ENCODE results near the gene PAK6.
A peak's percentile ranks its signal among the peaks of the same experiment; 100 is the strongest.

Gene PAK6

DNA sequence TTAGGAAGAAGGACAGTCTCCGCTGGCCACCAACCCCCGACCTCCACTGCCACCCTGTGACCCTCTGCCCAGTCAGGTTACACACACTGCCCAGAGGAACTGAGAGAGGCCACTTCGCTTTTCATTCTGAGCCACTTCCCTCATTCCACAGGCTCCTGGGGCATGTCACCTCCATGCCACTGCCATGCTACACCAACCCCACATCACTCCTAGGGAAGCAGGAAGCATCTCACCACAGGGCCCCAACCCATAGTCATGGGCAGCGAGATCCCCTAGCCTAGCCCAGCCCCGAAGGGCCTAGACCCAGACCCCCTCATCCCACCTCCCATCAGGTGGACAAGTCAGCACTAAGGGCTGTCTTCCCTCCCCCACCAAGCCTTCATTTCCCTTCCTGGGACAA, 67.5 kb downstream of the PAK6 start:
- Histone ChIP-seq H3K4me1 (ENCODE audit: control insufficient read depth, insufficient read depth, low read depth, low read length) (peaks cover 18% of the 10 kb centered on the region), H3K18ac (ENCODE audit: low read depth in 1 of 2, low read length in 2 of 2) (no peak overlapping the region), H3K27ac (ENCODE audit: low read length, poor library complexity, severe bottlenecking) (no peak overlapping the region), H2BK15ac (ENCODE audit: low read depth, poor library complexity, severe bottlenecking) (no peak overlapping the region), H3K9me3 (ENCODE audit: control insufficient read depth, low read length) (no peaks in the 10 kb centered on the region), H3K4me3 (ENCODE audit: insufficient read depth in 1 of 2, low read depth in 1 of 2, low read length in 2 of 2) (no peak overlapping the region), H4K8ac (ENCODE audit: low read length) (peak overlapping the region; percentile 45), H2BK5ac (ENCODE audit: low read depth, low read length, poor library complexity, severe bottlenecking) (no peak overlapping the region), H3K23ac (ENCODE audit: low read length in 2 of 2) (no peak overlapping the region), H3K4me2 (ENCODE audit: low read length, poor library complexity, severe bottlenecking) (no peak overlapping the region), H2AK5ac (ENCODE audit: low read length, severe bottlenecking) (no peak overlapping the region), H2AFZ (ENCODE audit: low read depth, low read length) (no peak overlapping the region), H2BK12ac (ENCODE audit: low read length in 2 of 2) (peak overlapping the region; percentile 14 to 24), H3K36me3 (ENCODE audit: control insufficient read depth in 1 of 2, insufficient read depth in 2 of 2, low read depth in 1 of 2, low read length in 2 of 2) (no peaks in the 10 kb centered on the region), H3K79me1 (replicated peaks; ENCODE audit: low read length, poor library complexity, severe bottlenecking) (no peaks in the 10 kb centered on the region), H3K14ac (ENCODE audit: low read length in 2 of 2) (no peak overlapping the region), H2BK120ac (ENCODE audit: low read depth, low read length) (no peak overlapping the region), H3K27me3 (ENCODE audit: control insufficient read depth in 1 of 2, insufficient read depth in 1 of 2, low read length in 2 of 2) (peaks cover 42 to 90% of the 10 kb centered on the region in 2 experiments), H3K9ac (ENCODE audit: low read length) (no peak overlapping the region), H3K4ac (ENCODE audit: low read depth in 1 of 2, low read length in 2 of 2) (no peak overlapping the region), H4K91ac (ENCODE audit: low read length) (peak overlapping the region; percentile 79)
- 90% methylated on average over 5 of the region's 5 CpGs for WGBS
- DNase-seq: no peak

DNA sequence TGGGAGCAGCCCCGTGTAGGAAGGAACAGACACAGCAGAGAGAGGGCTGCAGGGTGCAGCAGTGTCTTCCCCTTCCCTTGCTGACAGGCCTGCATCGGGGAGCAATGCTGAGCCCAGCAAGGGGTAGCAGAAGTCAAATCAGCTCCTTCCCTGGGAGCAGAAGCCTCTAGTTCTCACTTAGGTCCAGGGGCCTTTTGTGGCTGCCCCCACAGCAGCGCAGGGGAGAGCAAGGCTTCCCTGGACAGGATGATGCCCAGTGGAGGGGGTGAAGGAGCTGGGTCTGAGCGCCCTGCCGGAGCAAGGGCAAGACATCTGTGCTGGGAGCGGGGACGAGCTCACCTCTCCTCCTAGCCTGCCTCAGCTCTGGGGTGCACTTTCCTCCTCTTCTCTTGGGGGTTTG, 68.0 kb downstream of the PAK6 start:
- Histone ChIP-seq H4K91ac (ENCODE audit: low read length) (peak overlapping the region; percentile 52), H2AK5ac (ENCODE audit: low read length, severe bottlenecking) (no peak overlapping the region), H3K14ac (ENCODE audit: low read length in 2 of 2) (peak overlapping the region in 1 of 2 experiments; percentile 42), H3K9me3 (ENCODE audit: control insufficient read depth, low read length) (no peaks in the 10 kb centered on the region), H3K79me1 (replicated peaks; ENCODE audit: low read length, poor library complexity, severe bottlenecking) (no peaks in the 10 kb centered on the region), H3K4ac (ENCODE audit: low read depth in 1 of 2, low read length in 2 of 2) (no peak overlapping the region), H3K4me3 (ENCODE audit: insufficient read depth in 1 of 2, low read depth in 1 of 2, low read length in 2 of 2) (no peak overlapping the region), H2BK12ac (ENCODE audit: low read length in 2 of 2) (peak overlapping the region; percentile 14 to 67), H3K18ac (ENCODE audit: low read depth in 1 of 2, low read length in 2 of 2) (peak overlapping the region in 1 of 2 experiments; percentile 49), H3K36me3 (ENCODE audit: control insufficient read depth in 1 of 2, insufficient read depth in 2 of 2, low read depth in 1 of 2, low read length in 2 of 2) (no peaks in the 10 kb centered on the region), H3K4me2 (ENCODE audit: low read length, poor library complexity, severe bottlenecking) (no peak overlapping the region), H2BK120ac (ENCODE audit: low read depth, low read length) (no peak overlapping the region), H2AFZ (ENCODE audit: low read depth, low read length) (peak overlapping the region; percentile 43), H3K27me3 (ENCODE audit: control insufficient read depth in 1 of 2, insufficient read depth in 1 of 2, low read length in 2 of 2) (peaks cover 42 to 90% of the 10 kb centered on the region in 2 experiments), H3K4me1 (ENCODE audit: control insufficient read depth, insufficient read depth, low read depth, low read length) (peaks cover 18% of the 10 kb centered on the region), H3K9ac (ENCODE audit: low read length) (no peak overlapping the region), H3K27ac (ENCODE audit: low read length, poor library complexity, severe bottlenecking) (no peak overlapping the region), H2BK15ac (ENCODE audit: low read depth, poor library complexity, severe bottlenecking) (peak overlapping the region; percentile 83), H2BK5ac (ENCODE audit: low read depth, low read length, poor library complexity, severe bottlenecking) (no peak overlapping the region), H4K8ac (ENCODE audit: low read length) (peak overlapping the region; percentile 89), H3K23ac (ENCODE audit: low read length in 2 of 2) (peak overlapping the region in 1 of 2 experiments; percentile 10)
- 52% methylated on average over 3 of the region's 7 CpGs for WGBS
- no peak for DNase-seq

DNA sequence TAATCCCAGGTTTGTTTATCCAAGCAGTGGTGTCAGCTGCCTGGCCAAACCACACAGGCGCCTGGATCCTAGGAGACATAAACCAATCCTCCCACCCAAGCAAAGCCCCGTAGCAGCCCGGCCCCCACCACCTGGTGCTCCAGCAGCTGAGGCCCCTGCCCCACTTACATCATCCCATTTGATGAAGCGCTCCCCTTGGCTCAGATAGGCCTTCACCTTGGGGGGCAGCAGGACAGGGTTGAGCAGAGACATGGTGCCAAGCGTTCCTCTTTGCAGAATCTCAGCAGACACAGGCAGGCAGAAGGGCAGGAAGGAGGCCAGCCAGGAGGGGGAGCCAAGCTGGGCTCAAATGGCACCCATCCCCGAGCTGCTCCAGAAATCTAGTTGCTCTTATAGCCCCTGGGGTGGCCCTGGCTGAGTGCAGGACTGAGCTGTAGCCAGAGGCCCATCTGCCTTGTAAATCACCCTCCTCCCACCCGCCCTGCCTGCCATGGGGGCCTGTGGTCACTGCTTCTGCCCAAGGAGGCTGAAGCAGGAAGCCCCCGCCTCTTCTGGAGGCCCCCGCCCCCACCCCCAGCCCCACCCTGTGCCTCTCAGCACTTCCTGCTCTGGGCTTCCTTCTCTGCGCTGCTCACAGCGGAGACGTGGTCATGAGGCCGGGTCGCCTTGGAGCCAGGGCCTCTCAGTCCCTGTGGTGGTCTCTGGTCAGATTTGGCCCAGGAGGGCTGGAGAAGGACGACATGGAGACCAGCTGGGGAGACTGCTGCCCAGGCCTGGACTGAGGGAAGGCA, 68.8 kb downstream of the PAK6 start, which contains the start of gene PLCB2:
TSS of gene PLCB2 (minus strand) at position 515 of the 791 bp plus-strand sequence. CDS start at position 252, 263 bp downstream.
- Histone ChIP-seq H3K79me1 (replicated peaks; ENCODE audit: low read length, poor library complexity, severe bottlenecking) (no peaks in the 10 kb centered on the region), H2AK5ac (ENCODE audit: low read length, severe bottlenecking) (no peak within 1 kb of the TSS), H3K4me2 (ENCODE audit: low read length, poor library complexity, severe bottlenecking) (no peak within 1 kb of the TSS), H2AFZ (ENCODE audit: low read depth, low read length) (peak within 1 kb of the TSS; percentile 57), H4K8ac (ENCODE audit: low read length) (peak within 1 kb of the TSS; percentile 98), H4K91ac (ENCODE audit: low read length) (peak within 1 kb of the TSS; percentile 99), H3K9ac (ENCODE audit: low read length) (no peak within 1 kb of the TSS), H2BK12ac (ENCODE audit: low read length in 2 of 2) (peak within 1 kb of the TSS; percentile 71 to 78), H3K4me1 (ENCODE audit: control insufficient read depth, insufficient read depth, low read depth, low read length) (peaks cover 18% of the 10 kb centered on the region), H3K23ac (ENCODE audit: low read length in 2 of 2) (peak within 1 kb of the TSS in 1 of 2 experiments; percentile 61), H2BK5ac (ENCODE audit: low read depth, low read length, poor library complexity, severe bottlenecking) (no peak within 1 kb of the TSS), H2BK15ac (ENCODE audit: low read depth, poor library complexity, severe bottlenecking) (peak within 1 kb of the TSS; percentile 97), H3K27ac (ENCODE audit: low read length, poor library complexity, severe bottlenecking) (no peak within 1 kb of the TSS), H3K9me3 (ENCODE audit: control insufficient read depth, low read length) (no peaks in the 10 kb centered on the region), H3K36me3 (ENCODE audit: control insufficient read depth in 1 of 2, insufficient read depth in 2 of 2, low read depth in 1 of 2, low read length in 2 of 2) (no peaks in the 10 kb centered on the region), H2BK120ac (ENCODE audit: low read depth, low read length) (peak within 1 kb of the TSS; percentile 86), H3K4me3 (ENCODE audit: insufficient read depth in 1 of 2, low read depth in 1 of 2, low read length in 2 of 2) (no peak within 1 kb of the TSS), H3K18ac (ENCODE audit: low read depth in 1 of 2, low read length in 2 of 2) (peak within 1 kb of the TSS; percentile 94 to 96), H3K14ac (ENCODE audit: low read length in 2 of 2) (peak within 1 kb of the TSS in 1 of 2 experiments; percentile 94), H3K27me3 (ENCODE audit: control insufficient read depth in 1 of 2, insufficient read depth in 1 of 2, low read length in 2 of 2) (peaks cover 41 to 92% of the 10 kb centered on the region in 2 experiments), H3K4ac (ENCODE audit: low read depth in 1 of 2, low read length in 2 of 2) (peak within 1 kb of the TSS; percentile 79 to 93)
- DNase-seq: peak; percentile 58
- 15% methylated on average over 13 of the region's 15 CpGs for WGBS

DNA sequence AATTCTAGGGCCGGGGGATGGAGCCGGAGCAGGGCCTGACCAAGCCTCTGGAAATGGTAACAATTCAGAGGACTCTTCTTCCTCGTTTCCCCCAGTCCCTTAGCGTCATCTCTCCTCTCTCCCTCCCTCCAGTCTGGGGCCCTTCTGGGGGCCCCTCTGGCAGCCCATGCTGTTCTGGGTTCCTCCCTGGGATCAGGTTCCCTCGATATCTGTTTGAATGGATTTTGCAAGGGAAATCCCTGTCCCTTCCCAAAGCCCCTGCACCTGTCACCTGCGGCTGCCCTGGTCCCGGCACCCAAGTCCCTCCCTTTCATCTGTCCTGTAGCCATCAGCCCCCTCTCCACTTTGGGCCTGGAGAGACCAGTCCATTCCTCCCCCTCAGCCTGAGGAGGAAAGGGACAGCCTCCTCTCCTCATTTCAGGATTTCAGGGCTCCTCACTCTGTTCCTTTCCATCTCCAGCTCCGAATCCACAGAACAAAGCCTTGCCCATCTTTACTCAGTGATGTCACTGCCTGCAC, 70.5 kb downstream of the PAK6 start:
- WGBS: 61% methylated on average over 8 of the region's 8 CpGs
- Histone ChIP-seq H3K4me1 (ENCODE audit: control insufficient read depth, insufficient read depth, low read depth, low read length) (peaks cover 20% of the 10 kb centered on the region), H2AK5ac (ENCODE audit: low read length, severe bottlenecking) (no peak overlapping the region), H3K9me3 (ENCODE audit: control insufficient read depth, low read length) (no peaks in the 10 kb centered on the region), H4K8ac (ENCODE audit: low read length) (no peak overlapping the region), H4K91ac (ENCODE audit: low read length) (peak overlapping the region; percentile 47), H3K4me2 (ENCODE audit: low read length, poor library complexity, severe bottlenecking) (no peak overlapping the region), H3K36me3 (ENCODE audit: control insufficient read depth in 1 of 2, insufficient read depth in 2 of 2, low read depth in 1 of 2, low read length in 2 of 2) (no peaks in the 10 kb centered on the region), H2BK120ac (ENCODE audit: low read depth, low read length) (no peak overlapping the region), H3K4ac (ENCODE audit: low read depth in 1 of 2, low read length in 2 of 2) (no peak overlapping the region), H3K18ac (ENCODE audit: low read depth in 1 of 2, low read length in 2 of 2) (no peak overlapping the region), H3K23ac (ENCODE audit: low read length in 2 of 2) (no peak overlapping the region), H2BK12ac (ENCODE audit: low read length in 2 of 2) (peak overlapping the region in 1 of 2 experiments; percentile 86), H2AFZ (ENCODE audit: low read depth, low read length) (no peak overlapping the region), H3K14ac (ENCODE audit: low read length in 2 of 2) (no peak overlapping the region), H2BK5ac (ENCODE audit: low read depth, low read length, poor library complexity, severe bottlenecking) (no peak overlapping the region), H2BK15ac (ENCODE audit: low read depth, poor library complexity, severe bottlenecking) (peak overlapping the region; percentile 49), H3K79me1 (replicated peaks; ENCODE audit: low read length, poor library complexity, severe bottlenecking) (no peaks in the 10 kb centered on the region), H3K4me3 (ENCODE audit: insufficient read depth in 1 of 2, low read depth in 1 of 2, low read length in 2 of 2) (no peak overlapping the region), H3K9ac (ENCODE audit: low read length) (no peak overlapping the region), H3K27me3 (ENCODE audit: control insufficient read depth in 1 of 2, insufficient read depth in 1 of 2, low read length in 2 of 2) (peaks cover 42 to 77% of the 10 kb centered on the region in 2 experiments), H3K27ac (ENCODE audit: low read length, poor library complexity, severe bottlenecking) (no peak overlapping the region)
- DNase-seq: no peak

All from mesenchymal stem cell (in vitro differentiated cells and primary cell).